HEK293 (cell line): Measurements from ENCODE around the gene MKI67.

Experiments used
- CTCF ChIA-PET: fragments of 350-600 bp; formaldehyde crosslinking; extraction: SDS; loops from one replicate; lab custom pipeline; 2021; ENCODE audit warnings: antibody characterized with exemption; lab: Yijun Ruan, JAX
- POLR2A ChIA-PET: fragments of 300-600 bp; formaldehyde crosslinking; extraction: SDS; loops from one replicate; lab custom pipeline; 2020; ENCODE audit warnings: antibody characterized with exemption, inconsistent platforms; lab: Yijun Ruan, JAX
- H3K27ac ChIP-seq: fragments of 200-500 bp; sonication (Bioruptor generic); 2 replicates; pipeline ENCODE4 v1.5.1; 2014; ENCODE audit warnings: low read depth, low read length, control low read depth, inconsistent platforms; ENCODE audit errors: extremely low read depth
- H3K36me3 ChIP-seq, 2 experiments: fragments of 200-500 bp in 1 of 2; sonication (Bioruptor generic) in 1 of 2; 1 replicate in 1 of 2; 2 replicates in 1 of 2; pipeline ENCODE4 v1.5.1; 2014 to 2017; ENCODE audit warnings: inconsistent platforms in 2 of 2, low read length in 2 of 2; ENCODE audit not compliant: control insufficient read depth in 2 of 2, insufficient read depth in 1 of 2
- H3K4me1 ChIP-seq: fragments of 200-500 bp; sonication (Bioruptor generic); 2 replicates; pipeline ENCODE4 v1.5.1; 2014; ENCODE audit warnings: mild to moderate bottlenecking, low read length, inconsistent platforms; ENCODE audit not compliant: control insufficient read depth, insufficient read depth
- H3K4me3 ChIP-seq: 2 replicates; pipeline ENCODE4 v1.5.1; 2011; ENCODE audit warnings: low read depth, mild to moderate bottlenecking, control low read depth, low read length, moderate library complexity
- H3K9me3 ChIP-seq: fragments of 200-500 bp; sonication (Bioruptor generic); 2 replicates; pipeline ENCODE4 v1.5.1; 2014; ENCODE audit warnings: low read depth, low read length, inconsistent platforms; ENCODE audit not compliant: control insufficient read depth, insufficient read depth
- BCL11A ChIP-seq: fragments of 450-650 bp; formaldehyde crosslinking; IDR thresholded peaks from 2 replicates; pipeline ENCODE4 v1.5.1; 2016; ENCODE audit warnings: low read depth, missing biosample characterization, missing genetic modification characterization
- MZF1 ChIP-seq: fragments of 450-650 bp; formaldehyde crosslinking; IDR thresholded peaks from 2 replicates; pipeline ENCODE4 v1.5.1; 2017; ENCODE audit warnings: missing biosample characterization, missing genetic modification characterization, borderline replicate concordance
- SALL2 ChIP-seq: fragments of 450-650 bp; formaldehyde crosslinking; IDR thresholded peaks from 2 replicates; pipeline ENCODE4 v1.5.0; 2017; ENCODE audit warnings: missing biosample characterization, mild to moderate bottlenecking, missing genetic modification characterization, borderline replicate concordance
- SCRT2 ChIP-seq: fragments of 450-650 bp; formaldehyde crosslinking; IDR thresholded peaks from 2 replicates; pipeline ENCODE4 v1.5.1; 2016; ENCODE audit warnings: missing biosample characterization, missing genetic modification characterization
- SP3 ChIP-seq: fragments of 450-650 bp; formaldehyde crosslinking; IDR thresholded peaks from 2 replicates; pipeline ENCODE4 v1.5.1; 2016; ENCODE audit warnings: missing biosample characterization, missing genetic modification characterization
- TRIM28 ChIP-seq: IDR thresholded peaks from 2 replicates; pipeline ENCODE4 v1.6.1; 2011; ENCODE audit warnings: low read length, control low read depth, borderline replicate concordance
- ZNF133 ChIP-seq: fragments of 450-650 bp; formaldehyde crosslinking; IDR thresholded peaks from 2 replicates; pipeline ENCODE4 v1.5.1; 2016; ENCODE audit warnings: missing biosample characterization, missing genetic modification characterization
- ZNF157 ChIP-seq: fragments of 450-650 bp; formaldehyde crosslinking; IDR thresholded peaks from 2 replicates; pipeline ENCODE4 v1.5.1; 2016; ENCODE audit warnings: missing biosample characterization, missing genetic modification characterization
- ZNF24 ChIP-seq: fragments of 450-650 bp; formaldehyde crosslinking; IDR thresholded peaks from 2 replicates; pipeline ENCODE4 v1.5.1; 2016; ENCODE audit warnings: missing biosample characterization, missing genetic modification characterization
- ZNF366 ChIP-seq: fragments of 450-650 bp; formaldehyde crosslinking; conservative IDR thresholded peaks from 2 replicates; pipeline ENCODE4 v1.5.1; 2016; ENCODE audit warnings: missing biosample characterization, missing genetic modification characterization
- ZNF37A ChIP-seq: fragments of 450-650 bp; IDR thresholded peaks from 2 replicates; pipeline ENCODE4 v1.5.1; 2018; ENCODE audit warnings: missing biosample characterization, missing genetic modification characterization
- ZNF394 ChIP-seq: fragments of 450-650 bp; formaldehyde crosslinking; IDR thresholded peaks from 2 replicates; pipeline ENCODE4 v1.5.1; 2016; ENCODE audit warnings: missing biosample characterization, missing genetic modification characterization, mild to moderate bottlenecking, moderate library complexity, borderline replicate concordance
- ZNF544 ChIP-seq: fragments of 450-650 bp; formaldehyde crosslinking; IDR thresholded peaks from 2 replicates; pipeline ENCODE4 v1.5.0; 2017; ENCODE audit warnings: missing biosample characterization, missing genetic modification characterization
- ZNF561 ChIP-seq: fragments of 450-650 bp; IDR thresholded peaks from 2 replicates; pipeline ENCODE4 v1.5.1; 2018; ENCODE audit warnings: missing biosample characterization, missing genetic modification characterization, borderline replicate concordance
- ZNF621 ChIP-seq: fragments of 450-650 bp; formaldehyde crosslinking; IDR thresholded peaks from 2 replicates; pipeline ENCODE4 v1.5.1; 2017; ENCODE audit warnings: missing biosample characterization, missing genetic modification characterization
- ZNF747 ChIP-seq: fragments of 450-650 bp; formaldehyde crosslinking; IDR thresholded peaks from 2 replicates; pipeline ENCODE4 v1.5.1; 2016; ENCODE audit warnings: missing biosample characterization, missing genetic modification characterization
- ZNF776 ChIP-seq: fragments of 450-650 bp; formaldehyde crosslinking; IDR thresholded peaks from 2 replicates; pipeline ENCODE4 v1.5.0; 2017; ENCODE audit warnings: missing biosample characterization, missing genetic modification characterization, borderline replicate concordance
- ZSCAN23 ChIP-seq: fragments of 450-650 bp; formaldehyde crosslinking; IDR thresholded peaks from 2 replicates; pipeline ENCODE4 v1.5.1; 2016; ENCODE audit warnings: missing biosample characterization, missing genetic modification characterization
- TF ChIP-seq, protein P1 (sequence below): sonication (generic); formaldehyde crosslinking; IDR thresholded peaks from 2 replicates; pipeline ENCODE4 v1.8.1; 2022; ENCODE audit warnings: mild to moderate bottlenecking, moderate library complexity, missing genetic modification reagents
- TF ChIP-seq, protein P2 (sequence below): fragments of 450-650 bp; IDR thresholded peaks from 2 replicates; pipeline ENCODE4 v1.5.1; 2018; ENCODE audit warnings: missing biosample characterization, mild to moderate bottlenecking, missing genetic modification characterization
- TF ChIP-seq, protein P3 (sequence below): fragments of 450-650 bp; formaldehyde crosslinking; IDR thresholded peaks from 2 replicates; pipeline ENCODE4 v1.5.1; 2016; ENCODE audit warnings: missing biosample characterization, missing genetic modification characterization

MKI67 gene

DNA sequence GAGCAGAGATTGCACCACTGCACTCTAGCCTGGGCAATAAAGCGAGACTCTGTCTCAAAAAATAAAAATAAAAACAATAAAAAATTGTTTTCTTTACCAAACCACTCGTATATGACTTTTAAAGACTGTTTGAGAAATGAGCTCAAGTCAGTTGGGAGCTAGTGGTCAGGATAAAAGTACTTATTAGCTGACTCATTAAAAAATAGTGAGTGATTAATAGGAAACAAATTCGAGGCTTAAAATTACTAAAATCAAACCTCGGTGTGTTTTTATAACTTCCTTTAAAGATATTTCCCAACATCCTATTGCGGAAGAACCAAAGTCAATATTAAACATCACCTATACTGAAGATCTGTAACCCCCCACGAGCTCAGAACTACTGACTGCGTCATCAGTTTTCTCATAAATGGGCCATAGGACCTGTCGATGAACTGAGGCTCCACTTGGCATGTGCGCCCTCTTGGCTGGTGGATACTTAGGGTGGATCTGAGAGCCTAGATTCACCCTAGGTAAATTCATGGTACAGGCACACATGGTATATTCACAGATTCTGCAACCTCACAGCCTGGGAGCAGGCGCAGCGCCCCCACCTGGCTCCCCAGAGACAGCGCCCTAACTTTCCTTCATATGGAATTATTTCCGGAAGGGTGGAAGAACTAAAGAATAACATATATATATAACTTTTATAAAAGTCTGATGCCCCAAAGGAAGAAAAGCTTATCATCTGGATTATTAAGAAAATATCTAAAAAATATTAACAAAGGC, 9.2 kb downstream of the MKI67 start (continued):
- TF ChIP-seq ZNF37A (tag by site-specific recombination), result no peak
- TF ChIP-seq ZNF747 (tag by site-specific recombination), result no peak
- no peak for TF ChIP-seq ZNF544
- TF ChIP-seq ZSCAN23 (tag by site-specific recombination), result no peak
- TF ChIP-seq, protein P1, sequence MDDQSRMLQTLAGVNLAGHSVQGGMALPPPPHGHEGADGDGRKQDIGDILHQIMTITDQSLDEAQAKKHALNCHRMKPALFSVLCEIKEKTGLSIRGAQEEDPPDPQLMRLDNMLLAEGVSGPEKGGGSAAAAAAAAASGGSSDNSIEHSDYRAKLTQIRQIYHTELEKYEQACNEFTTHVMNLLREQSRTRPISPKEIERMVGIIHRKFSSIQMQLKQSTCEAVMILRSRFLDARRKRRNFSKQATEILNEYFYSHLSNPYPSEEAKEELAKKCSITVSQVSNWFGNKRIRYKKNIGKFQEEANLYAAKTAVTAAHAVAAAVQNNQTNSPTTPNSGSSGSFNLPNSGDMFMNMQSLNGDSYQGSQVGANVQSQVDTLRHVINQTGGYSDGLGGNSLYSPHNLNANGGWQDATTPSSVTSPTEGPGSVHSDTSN (CRISPR knock-in tag), result no peak
- TF ChIP-seq SP3 (tag by site-specific recombination), result no peak
- no peak for TF ChIP-seq ZNF561 (tag by site-specific recombination)
- no peak for TF ChIP-seq BCL11A (tag by site-specific recombination)
- no peak for TF ChIP-seq SALL2 (tag by site-specific recombination)
- no peak for TF ChIP-seq MZF1 (tag by site-specific recombination)

DNA sequence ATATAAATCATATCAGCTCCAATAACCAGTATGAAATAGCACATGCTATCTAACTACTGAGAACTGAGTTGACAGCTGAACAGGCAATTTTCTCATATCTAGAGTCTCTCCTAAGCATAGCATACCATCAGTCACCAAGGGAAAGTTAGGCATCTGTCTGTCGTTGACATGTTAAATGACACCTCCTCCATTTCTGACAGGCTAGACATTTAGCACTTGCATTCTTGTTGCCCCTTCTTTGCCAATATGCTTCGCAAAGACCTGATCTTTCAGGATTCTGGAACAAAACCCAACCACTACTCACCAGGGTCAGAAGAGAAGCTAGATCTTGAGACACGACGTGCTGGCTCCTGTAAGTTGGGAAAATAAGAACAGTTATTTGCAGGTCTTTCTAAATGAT, 10.0 kb downstream of the MKI67 start:
- Histone ChIP-seq H3K27ac (no peak overlapping the region), H3K36me3 (peaks cover 88 to 97% of the 10 kb centered on the region in 2 experiments), H3K9me3 (no peaks in the 10 kb centered on the region), H3K4me3 (no peak overlapping the region), H3K4me1 (no peaks in the 10 kb centered on the region)
- ChIA-PET POLR2A (interaction anchor here (0.8 kb wide), 1 partner anchor 10 kb away, joined by 3 read pairs; the partner anchor contains the start of gene MKI67), CTCF (interaction anchor here (0.6 to 2.5 kb wide), 7 partner anchors 8 to 47 kb away, joined by 3 to 9 read pairs (median 6); partner anchors contain the start of gene MKI67)
- TF ChIP-seq ZNF133 (peak; percentile 58; the same call in 1 of the 2 replicates), TRIM28 (no peak)

DNA sequence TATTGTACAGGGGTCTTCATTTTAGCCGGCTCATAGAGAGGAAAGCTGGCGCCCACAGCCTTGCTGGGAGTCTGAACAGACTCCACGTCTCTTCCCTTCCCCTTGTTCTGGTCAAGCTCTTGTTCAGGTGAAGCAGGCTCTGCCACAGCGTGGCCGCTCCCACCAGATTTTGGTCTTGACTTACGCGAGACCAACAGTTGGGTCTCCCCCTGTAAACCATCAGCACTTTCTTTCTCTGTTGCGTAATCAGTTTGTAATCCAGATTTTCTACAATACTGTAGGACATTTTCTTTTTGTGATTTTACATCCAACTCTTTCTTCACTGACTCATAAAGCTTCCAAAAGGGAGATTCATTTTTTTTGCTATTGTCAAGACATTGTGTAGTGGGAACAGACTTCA, 10.9 kb downstream of the MKI67 start:
- Histone ChIP-seq H3K9me3 (no peaks in the 10 kb centered on the region), H3K27ac (no peak overlapping the region), H3K4me1 (no peaks in the 10 kb centered on the region), H3K36me3 (peaks cover 90 to 98% of the 10 kb centered on the region in 2 experiments), H3K4me3 (no peak overlapping the region)
- ChIA-PET POLR2A (no interaction called here), CTCF (interaction anchor here (0.5 to 2.5 kb wide), 6 partner anchors 21 to 80 kb away, joined by 3 to 7 read pairs (median 4); no protein-coding TSS in a partner anchor)
- TF ChIP-seq ZNF24 (no peak), ZNF366 (tag by site-specific recombination) (no peak), ZNF621 (no peak), ZNF157 (tag by site-specific recombination) (no peak), ZNF394 (tag by site-specific recombination) (no peak), ZNF776 (tag by site-specific recombination) (no peak), SALL2 (tag by site-specific recombination) (no peak), SCRT2 (tag by site-specific recombination) (no peak)
- TF ChIP-seq, protein P2, sequence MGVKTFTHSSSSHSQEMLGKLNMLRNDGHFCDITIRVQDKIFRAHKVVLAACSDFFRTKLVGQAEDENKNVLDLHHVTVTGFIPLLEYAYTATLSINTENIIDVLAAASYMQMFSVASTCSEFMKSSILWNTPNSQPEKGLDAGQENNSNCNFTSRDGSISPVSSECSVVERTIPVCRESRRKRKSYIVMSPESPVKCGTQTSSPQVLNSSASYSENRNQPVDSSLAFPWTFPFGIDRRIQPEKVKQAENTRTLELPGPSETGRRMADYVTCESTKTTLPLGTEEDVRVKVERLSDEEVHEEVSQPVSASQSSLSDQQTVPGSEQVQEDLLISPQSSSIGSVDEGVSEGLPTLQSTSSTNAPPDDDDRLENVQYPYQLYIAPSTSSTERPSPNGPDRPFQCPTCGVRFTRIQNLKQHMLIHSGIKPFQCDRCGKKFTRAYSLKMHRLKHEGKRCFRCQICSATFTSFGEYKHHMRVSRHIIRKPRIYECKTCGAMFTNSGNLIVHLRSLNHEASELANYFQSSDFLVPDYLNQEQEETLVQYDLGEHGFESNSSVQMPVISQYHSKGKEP (tag by site-specific recombination), result no peak
- TF ChIP-seq, protein P3, sequence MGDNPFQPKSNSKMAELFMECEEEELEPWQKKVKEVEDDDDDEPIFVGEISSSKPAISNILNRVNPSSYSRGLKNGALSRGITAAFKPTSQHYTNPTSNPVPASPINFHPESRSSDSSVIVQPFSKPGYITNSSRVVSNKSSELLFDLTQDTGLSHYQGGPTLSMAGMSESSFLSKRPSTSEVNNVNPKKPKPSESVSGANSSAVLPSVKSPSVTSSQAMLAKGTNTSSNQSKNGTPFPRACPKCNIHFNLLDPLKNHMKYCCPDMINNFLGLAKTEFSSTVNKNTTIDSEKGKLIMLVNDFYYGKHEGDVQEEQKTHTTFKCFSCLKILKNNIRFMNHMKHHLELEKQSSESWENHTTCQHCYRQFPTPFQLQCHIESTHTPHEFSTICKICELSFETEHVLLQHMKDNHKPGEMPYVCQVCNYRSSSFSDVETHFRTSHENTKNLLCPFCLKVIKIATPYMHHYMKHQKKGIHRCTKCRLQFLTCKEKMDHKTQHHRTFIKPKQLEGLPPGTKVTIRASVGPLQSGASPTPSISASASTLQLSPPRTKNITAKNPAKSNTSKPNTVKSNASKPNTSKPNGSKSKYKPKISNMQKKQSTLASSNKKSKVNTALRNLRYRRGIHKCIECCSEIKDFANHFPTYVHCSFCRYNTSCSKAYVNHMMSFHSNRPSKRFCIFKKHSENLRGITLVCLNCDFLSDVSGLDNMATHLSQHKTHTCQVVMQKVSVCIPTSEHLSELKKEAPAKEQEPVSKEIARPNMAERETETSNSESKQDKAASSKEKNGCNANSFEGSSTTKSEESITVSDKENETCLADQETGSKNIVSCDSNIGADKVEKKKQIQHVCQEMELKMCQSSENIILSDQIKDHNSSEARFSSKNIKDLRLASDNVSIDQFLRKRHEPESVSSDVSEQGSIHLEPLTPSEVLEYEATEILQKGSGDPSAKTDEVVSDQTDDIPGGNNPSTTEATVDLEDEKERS (tag by site-specific recombination), result no peak
